Sigmoid colon (tissue), 7 donors: ENCODE data around the gene EIF2B4. TPM values are rescaled to one million over a fixed set of nuclear protein-coding genes. Genes with fewer than 3 reads are reported as not detected.
"Not testable (repeated sequence)": the region's sequence is repeated elsewhere in the genome, so short reads cannot be mapped to it uniquely, and the experiment has no call there.

ENCODE experiments used
- DNase-seq: peaks from one replicate; pipeline ENCODE4 v3.0.0-alpha.2; 2019
- H3K27ac ChIP-seq, 4 donors: fragments of 200-600 bp; sonication (generic); one replicate each; pipeline ENCODE4 v1.5.1; 2016 to 2019; ENCODE audit warnings: mild to moderate bottlenecking in 1 of 4
- H3K27me3 ChIP-seq, 3 donors: fragments of 200-600 bp; sonication (generic); one replicate each; pipeline ENCODE4 v1.5.1; 2019; ENCODE audit warnings: mild to moderate bottlenecking in 1 of 3
- H3K36me3 ChIP-seq, 4 donors: fragments of 200-600 bp; sonication (generic); one replicate each; pipeline ENCODE4 v1.5.1; 2016 to 2019
- H3K4me1 ChIP-seq, 4 donors: fragments of 200-600 bp; sonication (generic); one replicate each; pipeline ENCODE4 v1.5.1; 2017 to 2019
- H3K4me3 ChIP-seq, 4 donors: fragments of 200-600 bp; sonication (generic); one replicate each; pipeline ENCODE4 v1.5.1; 2017 to 2019; ENCODE audit warnings: mild to moderate bottlenecking in 2 of 4, moderate library complexity in 1 of 4
- H3K9me3 ChIP-seq, 4 donors: fragments of 200-600 bp in 3 of 4; sonication (generic) in 3 of 4; one replicate each; pipeline versions ENCODE4 v1.5.1 to v1.6.1; 2013 to 2019
- EP300 ChIP-seq, 4 donors: sonication (generic); formaldehyde crosslinking; IDR thresholded peaks; one replicate each; pipeline ENCODE4 v1.6.1; 2017; ENCODE audit warnings: antibody characterized with exemption in 4 of 4
- POLR2A ChIP-seq, 2 donors: fragments of 450-650 bp; IDR thresholded peaks; one replicate each; pipeline ENCODE4 v1.6.1; 2016; ENCODE audit warnings: antibody characterized with exemption in 2 of 2, mild to moderate bottlenecking in 2 of 2, moderate library complexity in 2 of 2
- POLR2AphosphoS5 ChIP-seq, 4 donors: sonication (generic); formaldehyde crosslinking; IDR thresholded peaks; one replicate each; pipeline ENCODE4 v1.6.1; 2017; ENCODE audit warnings: antibody characterized with exemption in 4 of 4
- WGBS, 2 donors: extraction: QIAGEN DNeasy Blood & Tissue Kit; methylation state at CpG; one replicate each; pipeline ENCODE4 v1.1.7; 2013; 5-methylcytosine and 5-hydroxymethylcytosine counted together
- intact Hi-C: fragments of 100-400 bp; cut with DNase I; formaldehyde crosslinking; loops from one replicate; pipeline ENCODE4 v1.15.1; 2023
- polyA plus RNA-seq, 3 donors: library from polyadenylated mRNA; stranded (reverse); fragments of 200-250 nt; gene quantifications; one replicate each; pipeline ENCODE4 v1.2.3, GENCODE V29; 2013
- total RNA-seq, 4 donors: library from RNA; depleted of rRNA; stranded (reverse); fragments of >200 nt; gene quantifications; one replicate each; pipeline ENCODE4 v1.1.0, GENCODE V29; 2016
- TF ChIP-seq, protein P1 (sequence below), 4 experiments: fragments of 450-650 bp in 3 of 4; fragments of 200-600 bp in 1 of 4; IDR thresholded peaks; one replicate each; pipeline ENCODE4 v1.5.1; 2016 to 2019; ENCODE audit warnings: antibody characterized with exemption in 4 of 4, mild to moderate bottlenecking in 3 of 4, moderate library complexity in 2 of 4
- donor health status: healthy with polysubstance abuse.
- donor health status: Bipolar disorder and iron deficiency.
- donor health status: healthy.

EIF2B4 gene
- total and polyA plus RNA-seq, 7 donors, result 26.4 to 64.2 (median 41.5) TPM

GRCh38 chr2:27356382-27357181 lies 13.6 kb downstream of the EIF2B4 start, which contains the start of gene GTF3C2:
Gene GTF3C2 (minus strand): TSS chr2:27356764. CDS start chr2:27343554, 13,210 bp downstream.
- intact Hi-C loops, result loop anchor here (1.0 to 10.0 kb wide), 3 partner anchors 14 to 142 kb away; partner anchors contain the start of genes ATRAID, CAD, EIF2B4 and NRBP1
- Histone ChIP-seq H3K27me3 (no peaks in the 10 kb centered on the region), H3K4me1 (peaks cover 0 to 38% (median 34%) of the 10 kb centered on the region in 4 donors), H3K9me3 (no peaks in the 10 kb centered on the region), H3K36me3 (no peaks in the 10 kb centered on the region), H3K4me3 (peak within 1 kb of the TSS; percentile 52 to 94 (median 84)), H3K27ac (peak within 1 kb of the TSS; percentile 79 to 93 (median 86))
- TF ChIP-seq POLR2A (IDR thresholded peaks at IDR 0.05) (peak in 1 of 2 donors; percentile 33), POLR2AphosphoS5 (IDR thresholded peaks at IDR 0.05) (peak; percentile 35 to 76 (median 56)), EP300 (IDR thresholded peaks at IDR 0.05) (peak in 1 of 4 donors; percentile 6)
- TF ChIP-seq, protein P1, sequence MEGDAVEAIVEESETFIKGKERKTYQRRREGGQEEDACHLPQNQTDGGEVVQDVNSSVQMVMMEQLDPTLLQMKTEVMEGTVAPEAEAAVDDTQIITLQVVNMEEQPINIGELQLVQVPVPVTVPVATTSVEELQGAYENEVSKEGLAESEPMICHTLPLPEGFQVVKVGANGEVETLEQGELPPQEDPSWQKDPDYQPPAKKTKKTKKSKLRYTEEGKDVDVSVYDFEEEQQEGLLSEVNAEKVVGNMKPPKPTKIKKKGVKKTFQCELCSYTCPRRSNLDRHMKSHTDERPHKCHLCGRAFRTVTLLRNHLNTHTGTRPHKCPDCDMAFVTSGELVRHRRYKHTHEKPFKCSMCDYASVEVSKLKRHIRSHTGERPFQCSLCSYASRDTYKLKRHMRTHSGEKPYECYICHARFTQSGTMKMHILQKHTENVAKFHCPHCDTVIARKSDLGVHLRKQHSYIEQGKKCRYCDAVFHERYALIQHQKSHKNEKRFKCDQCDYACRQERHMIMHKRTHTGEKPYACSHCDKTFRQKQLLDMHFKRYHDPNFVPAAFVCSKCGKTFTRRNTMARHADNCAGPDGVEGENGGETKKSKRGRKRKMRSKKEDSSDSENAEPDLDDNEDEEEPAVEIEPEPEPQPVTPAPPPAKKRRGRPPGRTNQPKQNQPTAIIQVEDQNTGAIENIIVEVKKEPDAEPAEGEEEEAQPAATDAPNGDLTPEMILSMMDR (IDR thresholded peaks at IDR 0.05), result no peak
- peak; percentile 97 for DNase-seq
- 0% methylated on average over 67 of the region's 67 CpGs for WGBS, 2 donors

DNA sequence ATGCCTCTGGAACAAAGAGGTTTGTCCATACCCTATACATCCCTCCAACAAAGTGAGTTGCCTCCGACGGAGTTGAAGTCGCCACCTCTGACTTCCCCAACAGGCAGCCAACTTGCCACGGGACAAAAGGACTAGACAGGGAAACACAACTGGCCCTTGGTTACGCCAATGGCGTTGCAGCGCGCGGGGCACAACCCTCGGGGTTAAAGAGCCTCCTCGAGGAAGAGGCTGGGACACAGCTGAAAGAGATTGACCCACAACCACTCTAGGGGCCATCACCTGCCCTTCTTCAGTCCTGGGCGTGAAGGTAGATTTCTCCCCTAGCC lies 14.1 kb downstream of the EIF2B4 start:
- Histone ChIP-seq H3K9me3 (no peaks in the 10 kb centered on the region), H3K36me3 (no peaks in the 10 kb centered on the region), H3K27me3 (no peaks in the 10 kb centered on the region), H3K4me3 (peak overlapping the region; percentile 52 to 94 (median 84)), H3K27ac (peak overlapping the region; percentile 79 to 93 (median 86)), H3K4me1 (peaks cover 0 to 38% (median 34%) of the 10 kb centered on the region in 4 donors)
- peak; percentile 70 for DNase-seq
- TF ChIP-seq POLR2AphosphoS5 (IDR thresholded peaks at IDR 0.05), result no peak
- no peak for TF ChIP-seq EP300 (IDR thresholded peaks at IDR 0.05)
- TF ChIP-seq POLR2A (IDR thresholded peaks at IDR 0.05), result no peak
- TF ChIP-seq, protein P1 (IDR thresholded peaks at IDR 0.05), result no peak
- intact Hi-C loops, result loop anchor here (1.0 to 10.0 kb wide), 2 partner anchors 72 to 141 kb away; partner anchors contain the start of genes ATRAID, CAD, NRBP1 and SLC5A6
- 0 to 1% methylated on average over 12 of the region's 12 CpGs for WGBS, 2 donors

DNA sequence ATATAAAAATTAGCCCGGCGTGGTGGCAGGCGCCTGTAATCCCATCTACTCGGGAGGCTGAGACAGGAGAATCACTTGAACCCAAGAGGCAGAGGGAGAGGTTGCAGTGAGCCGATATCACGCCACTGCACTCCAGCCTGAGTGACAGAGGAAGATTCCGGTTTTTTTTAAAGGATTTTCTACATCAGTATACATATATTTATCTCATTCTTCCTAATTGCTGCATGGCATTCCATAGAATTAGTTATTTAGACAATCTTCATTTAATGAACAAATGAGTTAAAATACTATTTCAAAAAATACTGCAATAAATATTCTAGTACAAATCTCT lies 15.6 kb downstream of the EIF2B4 start:
- Histone ChIP-seq H3K27ac (no peak overlapping the region), H3K9me3 (no peaks in the 10 kb centered on the region), H3K27me3 (no peaks in the 10 kb centered on the region), H3K4me3 (no peak overlapping the region), H3K36me3 (peaks cover 0 to 5% (median 0%) of the 10 kb centered on the region in 4 donors), H3K4me1 (peaks cover 0 to 38% (median 34%) of the 10 kb centered on the region in 4 donors)
- no peak for DNase-seq
- intact Hi-C loops, result loop anchor here (10.0 kb wide), 1 partner anchor 140 kb away; the partner anchor contains the start of genes ATRAID, CAD and SLC5A6
- WGBS, 2 donors, result 89 to 91% methylated on average over 7 of the region's 7 CpGs
- TF ChIP-seq POLR2AphosphoS5 (IDR thresholded peaks at IDR 0.05), result no peak

DNA sequence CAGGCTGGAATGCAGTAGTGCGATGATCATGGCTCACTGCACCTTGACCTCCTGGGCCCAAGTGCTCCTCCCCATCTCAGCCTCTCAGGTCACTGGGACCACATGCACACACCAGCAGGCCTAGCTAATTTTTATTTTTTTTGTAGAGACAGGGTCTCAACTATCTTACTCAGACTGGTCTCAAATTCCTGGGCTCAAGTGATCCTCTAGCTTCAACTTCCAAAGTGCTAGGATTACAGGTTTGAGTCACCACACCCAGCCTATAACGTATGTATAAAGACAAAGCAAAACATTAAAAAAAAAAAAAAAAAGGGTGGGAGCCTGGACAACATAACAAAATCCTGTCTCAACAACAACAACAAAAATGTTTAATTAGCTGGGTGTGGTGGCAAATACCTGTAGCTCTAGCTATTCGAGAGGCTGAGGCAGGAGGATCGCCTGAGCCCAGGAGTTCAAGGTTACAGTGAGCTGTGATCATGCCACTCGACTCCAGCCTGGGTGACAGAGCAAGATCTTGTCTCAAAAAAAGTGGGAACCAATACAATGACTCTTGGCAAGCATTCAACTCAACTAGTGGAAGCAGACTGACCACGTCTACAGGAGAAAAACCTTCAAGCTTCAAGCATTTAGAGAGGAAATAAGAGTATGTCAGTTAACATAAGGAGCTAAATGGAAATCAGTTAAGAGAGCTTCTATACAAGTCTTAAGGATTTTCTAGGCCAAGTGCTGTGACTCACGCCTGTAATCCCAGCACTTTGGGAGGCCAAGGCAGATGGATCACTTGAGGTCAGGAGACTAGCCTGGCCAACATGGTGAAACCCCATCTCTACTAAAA lies 16.2 kb downstream of the EIF2B4 start:
- no peaks in the 10 kb centered on the region for H3K27me3 ChIP-seq
- no peak overlapping the region for H3K27ac ChIP-seq
- TF ChIP-seq POLR2A (IDR thresholded peaks at IDR 0.05), result no peak
- TF ChIP-seq POLR2AphosphoS5 (IDR thresholded peaks at IDR 0.05), result no peak
- TF ChIP-seq, protein P1 (IDR thresholded peaks at IDR 0.05), result no peak
- no peak for TF ChIP-seq EP300 (IDR thresholded peaks at IDR 0.05)
- 45 to 79% methylated on average over 7 of the region's 7 CpGs for WGBS, 2 donors
- H3K36me3 ChIP-seq, result peaks cover 0 to 5% (median 0%) of the 10 kb centered on the region in 4 donors
- H3K9me3 ChIP-seq, result no peaks in the 10 kb centered on the region
- intact Hi-C loops, result loop anchor here (10.0 kb wide), 1 partner anchor 139 kb away; the partner anchor contains the start of genes ATRAID, CAD and SLC5A6
- H3K4me3 ChIP-seq, result no peak overlapping the region
- no peak for DNase-seq
- peaks cover 0 to 38% (median 34%) of the 10 kb centered on the region in 4 donors for H3K4me1 ChIP-seq

DNA sequence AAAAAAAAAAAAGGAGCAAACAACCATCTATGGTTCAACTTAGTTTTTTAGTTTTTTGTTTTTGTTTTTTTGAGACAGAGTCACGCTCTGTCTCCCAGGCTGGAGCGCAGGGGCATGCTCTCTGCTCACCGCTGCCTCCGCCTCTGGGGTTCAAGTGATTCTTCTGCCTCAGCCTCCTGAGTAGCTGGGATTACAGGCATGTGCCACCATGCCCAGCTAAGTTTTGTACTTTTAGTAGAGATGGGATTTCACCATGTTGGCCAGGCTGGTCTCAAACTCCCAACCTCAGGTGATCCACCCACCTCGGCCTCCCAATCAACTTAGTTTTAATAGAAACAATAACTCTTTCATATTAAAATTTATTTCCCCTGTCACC lies 16.8 kb downstream of the EIF2B4 start:
- 88 to 95% methylated on average over 5 of the region's 5 CpGs for WGBS, 2 donors
- intact Hi-C loops, result loop anchor here (10.0 kb wide), 1 partner anchor 139 kb away; the partner anchor contains the start of genes ATRAID, CAD and SLC5A6
- peaks cover 0 to 37% (median 32%) of the 10 kb centered on the region in 4 donors for H3K4me1 ChIP-seq
- not testable (repeated sequence) for H3K27ac ChIP-seq, H3K36me3 ChIP-seq, DNase-seq, H3K4me3 ChIP-seq, H3K9me3 ChIP-seq, H3K27me3 ChIP-seq
